GM19025 (cell line): Measurements from ENCODE around the gene MACF1.
"Not testable (repeated sequence)": the region's sequence is repeated elsewhere in the genome, so short reads cannot be mapped to it uniquely, and the experiment has no call there.

Experiments
- ATAC-seq: cut with Tn5 transposase; IDR thresholded peaks from one replicate; pipeline ENCODE4 v1.9.1; 2021; ENCODE audit warnings: mild to moderate bottlenecking, low read depth, moderate library complexity; ENCODE audit not compliant: unreplicated experiment

MACF1 gene

GRCh38 chr1:39178541-39179431 lies 25.7 kb upstream of the MACF1 start:
- no peak for ATAC-seq

GRCh38 chr1:39181311-39181710 lies 23.2 kb upstream of the MACF1 start:
- no peak for ATAC-seq

GRCh38 chr1:39182804-39183203 lies 21.7 kb upstream of the MACF1 start:
- no peak for ATAC-seq

- no peak for ATAC-seq
Observed at GRCh38 chr1:39183503-39184353, 20.8 kb upstream of the MACF1 start.

- no peak for ATAC-seq
Observed at GRCh38 chr1:39184354-39184818, 20.1 kb upstream of the MACF1 start.

GRCh38 chr1:39187275-39188046 lies 17.0 kb upstream of the MACF1 start:
- no peak for ATAC-seq

DNA sequence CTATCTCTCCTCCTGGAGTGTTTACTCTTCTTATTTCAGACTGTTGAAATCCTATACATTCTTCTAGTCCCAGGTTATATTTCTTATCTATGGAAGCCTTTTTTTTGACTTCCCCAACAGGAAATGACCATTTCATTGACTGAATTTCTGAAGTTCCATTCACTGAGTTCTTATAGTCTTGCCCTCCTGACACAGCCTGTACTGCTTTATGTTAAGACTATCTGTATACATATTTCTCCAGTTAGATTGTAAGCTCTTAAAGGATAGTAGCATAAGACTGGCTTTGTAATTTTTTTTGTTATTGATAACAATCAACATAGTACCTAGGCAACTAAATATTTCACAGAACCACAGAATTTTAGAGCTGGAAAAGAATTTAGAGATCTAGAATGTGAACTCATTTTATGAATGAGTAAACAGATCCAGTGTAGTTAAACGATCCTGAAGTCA lies 14.9 kb upstream of the MACF1 start:
- no peak for ATAC-seq

DNA sequence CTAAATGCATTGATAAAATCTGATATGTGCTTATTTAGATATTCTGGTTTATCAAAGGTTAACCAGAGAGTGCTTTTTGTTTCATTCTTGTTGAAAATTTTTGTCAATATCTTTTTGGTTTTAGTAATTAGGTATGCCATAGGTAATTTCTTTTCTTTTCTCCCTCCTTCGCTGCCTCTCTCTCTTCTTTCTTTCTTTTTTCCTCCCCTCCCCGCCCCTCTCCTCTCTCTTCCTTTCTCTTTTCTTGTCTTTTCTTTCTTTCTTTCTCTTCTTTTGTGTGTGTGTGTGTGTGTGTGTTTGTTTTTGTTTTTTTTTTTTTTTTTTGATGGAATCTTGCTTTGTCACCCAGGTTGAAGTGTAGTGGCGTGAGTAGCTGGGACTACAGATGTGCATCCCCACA lies 14.4 kb upstream of the MACF1 start:
- no peak for ATAC-seq

DNA sequence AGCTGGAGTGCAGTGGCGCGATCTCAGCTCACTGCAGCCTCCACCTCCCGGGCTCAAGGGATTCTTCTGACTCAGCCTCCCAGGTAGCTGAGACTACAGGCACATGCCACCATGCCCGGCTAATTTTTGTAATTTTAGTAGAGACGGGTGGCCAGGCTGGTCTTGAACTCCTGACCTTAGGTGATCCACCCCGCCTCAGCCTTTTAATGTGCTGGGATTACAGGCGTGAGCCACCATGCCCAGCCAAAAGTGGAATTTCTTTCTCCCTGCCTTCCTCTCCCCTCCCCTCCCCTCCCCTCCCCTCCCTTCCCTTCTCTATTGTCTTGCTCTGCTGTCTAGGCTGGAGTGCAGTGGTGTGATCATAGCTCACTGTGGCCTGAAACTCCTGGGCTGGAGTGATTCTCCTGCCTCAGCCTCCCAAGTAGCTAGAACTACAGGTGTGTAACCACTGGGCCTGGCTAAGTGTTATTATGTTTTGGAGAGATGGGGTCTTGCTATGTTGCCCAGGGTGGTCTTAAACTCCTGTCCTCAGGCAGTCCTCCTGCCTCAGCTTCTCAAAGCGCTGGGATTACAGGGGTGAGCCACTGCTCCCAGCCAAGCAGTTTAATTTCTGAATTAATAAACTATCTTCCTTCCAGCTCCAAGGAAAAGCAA lies 10.0 kb upstream of the MACF1 start:
- ATAC-seq = no peak

- no peak for ATAC-seq
Observed at GRCh38 chr1:39195166-39196111, 9.1 kb upstream of the MACF1 start.

DNA sequence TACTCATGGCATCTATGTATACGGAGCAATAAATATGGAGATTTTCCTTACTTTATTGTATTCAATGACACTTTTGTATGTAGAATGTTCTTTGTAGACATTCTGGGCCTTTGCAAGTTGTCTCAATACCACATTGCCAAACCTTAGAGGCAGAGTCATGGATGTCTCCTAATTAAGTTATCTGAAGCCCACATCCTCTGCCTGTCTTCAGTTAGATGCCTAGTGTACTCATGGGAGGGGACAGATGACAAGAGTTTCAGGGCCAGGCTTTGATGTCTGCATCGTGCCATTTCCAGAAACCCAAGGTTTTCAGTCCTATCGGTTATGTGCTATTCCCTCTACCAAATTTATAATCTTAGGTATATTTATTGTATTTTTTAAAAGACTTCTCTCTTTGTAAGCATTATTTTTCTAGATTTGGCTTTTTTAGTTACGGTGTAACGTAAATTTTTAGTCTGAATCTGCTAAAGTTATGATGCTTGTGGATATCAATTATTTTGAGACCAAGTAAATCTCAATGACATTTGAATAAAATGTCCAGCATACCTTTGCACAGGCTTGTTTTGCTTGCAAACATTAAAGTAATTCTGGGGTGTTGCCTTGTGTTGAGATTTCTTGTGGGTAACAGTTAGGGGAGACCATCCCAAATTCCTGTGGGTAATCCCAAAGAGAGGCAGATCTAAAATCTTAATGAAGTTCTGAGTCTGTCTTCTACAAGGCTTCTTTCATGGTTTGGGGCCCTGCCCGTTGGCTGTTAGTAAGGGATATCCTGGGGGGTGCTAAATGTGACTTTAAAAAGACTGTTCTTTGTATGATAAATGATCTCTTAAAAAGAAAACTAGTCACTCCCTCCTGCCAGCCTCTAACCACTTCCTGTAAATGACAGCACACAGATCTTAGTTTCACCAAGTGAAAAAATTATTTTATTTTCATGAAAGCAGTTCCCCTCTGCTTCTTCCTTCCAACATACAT lies 8.0 kb upstream of the MACF1 start:
- no peak for ATAC-seq

GRCh38 chr1:39199593-39199992 lies 4.9 kb upstream of the MACF1 start:
- no peak for ATAC-seq

GRCh38 chr1:39205102-39205780 lies 746 bp downstream of the MACF1 start:
- ATAC-seq = no peak

DNA sequence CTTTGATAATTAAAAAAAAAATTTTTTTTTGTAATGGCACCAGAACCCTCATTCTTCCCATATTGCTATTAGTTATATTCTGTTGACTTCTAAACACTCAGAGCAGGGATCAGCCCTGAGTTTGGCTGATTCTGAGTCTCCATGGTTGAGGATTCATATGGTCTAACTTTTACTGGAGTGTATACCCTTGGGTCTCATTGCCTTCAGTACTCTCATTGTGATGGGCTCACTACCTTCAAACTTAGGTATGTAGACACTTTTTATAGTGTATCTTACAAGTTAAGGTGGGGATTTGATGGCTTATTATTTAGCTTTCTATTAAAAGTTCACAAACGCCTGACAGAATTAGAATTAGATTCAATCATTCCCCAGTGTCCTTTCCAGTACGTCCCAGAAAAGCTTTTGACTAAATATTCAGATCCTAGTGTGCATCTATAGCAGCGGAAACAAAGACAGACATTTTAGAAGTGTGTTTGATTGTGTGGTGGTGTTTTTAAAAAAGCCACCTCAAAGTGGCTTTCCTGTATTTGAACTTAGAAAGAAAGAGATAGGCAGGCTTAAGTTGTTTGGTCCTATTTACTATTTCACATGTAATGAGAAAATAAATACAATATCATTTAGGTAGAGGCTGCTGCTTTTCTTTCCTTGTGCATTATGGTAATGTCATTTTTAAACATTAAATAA lies 1.4 kb downstream of the MACF1 start:
- no peak for ATAC-seq

DNA sequence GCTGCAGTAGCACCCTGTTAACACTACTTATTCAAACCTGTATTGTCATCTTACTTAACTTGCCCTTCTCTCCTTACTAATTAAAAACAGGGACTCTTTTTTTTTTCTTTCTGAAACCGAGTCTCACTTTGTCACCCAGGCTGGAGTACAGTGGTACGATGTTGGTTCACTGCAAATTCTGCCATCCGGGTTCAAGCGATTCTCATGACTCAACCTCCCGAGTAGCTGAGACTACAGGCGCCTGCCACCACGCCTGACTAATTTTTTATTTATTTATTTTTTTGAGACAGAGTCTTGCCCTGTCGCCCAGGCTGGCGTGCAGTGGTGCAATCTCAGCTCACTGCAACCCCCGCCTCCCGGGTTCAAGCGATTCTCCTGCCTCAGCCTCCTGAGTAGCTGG lies 3.9 kb downstream of the MACF1 start:
- not testable (repeated sequence) for ATAC-seq

GRCh38 chr1:39210649-39211048 lies 6.2 kb downstream of the MACF1 start:
- ATAC-seq = no peak

DNA sequence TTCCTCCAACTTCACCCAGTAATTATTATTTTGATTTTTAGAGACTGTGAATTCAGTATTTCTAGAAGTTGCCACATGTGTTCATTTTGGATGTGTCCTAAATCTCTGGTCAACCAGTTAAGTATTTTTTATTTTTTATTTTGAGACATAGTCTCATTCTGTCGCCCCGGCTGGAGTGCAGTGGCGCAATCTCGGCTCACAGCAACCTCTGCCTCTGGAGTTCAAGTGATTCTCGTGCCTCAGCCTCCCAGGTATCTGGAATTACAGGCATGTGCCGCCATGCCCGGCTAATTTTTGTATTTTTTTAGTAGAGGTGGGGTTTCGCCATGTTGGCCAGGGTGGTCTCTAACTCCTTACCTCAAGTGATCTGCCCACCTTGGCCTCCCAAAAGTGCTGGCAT lies 8.0 kb downstream of the MACF1 start:
- no peak for ATAC-seq
